Endothelial cell of umbilical vein (primary cell): ENCODE results near the gene CHMP1A. TPM values are rescaled to one million over a fixed set of nuclear protein-coding genes. Genes with fewer than 3 reads are reported as not detected.

Source experiments
- BruUV-seq: library from RNA; stranded (reverse); fragments of 400-500 nt; replicated peaks from 2 replicates; lab custom pipeline; 2021; lab: Mats Ljungman, UMichigan
- CTCF ChIA-PET: fragments of 300-600, 350-600 bp; sonication (Branson Sonifier 250); formaldehyde crosslinking; loops from one replicate; lab custom pipeline; 2021; ENCODE audit warnings: antibody characterized with exemption, inconsistent platforms; lab: Charles Lee
- POLR2A ChIA-PET: fragments of 300-600, 350-600 bp; sonication (Branson Sonifier 250); formaldehyde crosslinking; loops from one replicate; lab custom pipeline; 2021; ENCODE audit warnings: antibody characterized with exemption, inconsistent platforms; lab: Charles Lee
- DNase-seq: peaks from one replicate; pipeline ENCODE4 v3.0.0-alpha.2; 2011; ENCODE audit warnings: low read depth, low spot score
- FAIRE-seq: peaks from 2 replicates; lab custom pipeline; 2011; peaks lifted over from hg19 to GRCh38; lab: Jason Lieb, UNC
- H2AFZ ChIP-seq: 2 replicates; pipeline ENCODE4 v1.6.0; 2012; ENCODE audit warnings: low read depth, low read length, control low read depth, inconsistent platforms
- H3K27ac ChIP-seq: 2 replicates; pipeline ENCODE4 v1.5.1; 2011; ENCODE audit warnings: low read depth, mild to moderate bottlenecking, control low read depth, low read length, moderate library complexity; ENCODE audit not compliant: insufficient read depth
- H3K27me3 ChIP-seq, 2 experiments: 2 replicates each; pipeline versions ENCODE4 v1.6.0 to v1.6.1; 2011; ENCODE audit warnings: low read length in 2 of 2, mixed read lengths in 1 of 2; ENCODE audit not compliant: control insufficient read depth in 2 of 2, insufficient read depth in 2 of 2
- H3K36me3 ChIP-seq, 2 experiments: 2 replicates in 1 of 2; 3 replicates in 1 of 2; pipeline ENCODE4 v1.5.1; 2011; ENCODE audit warnings: low read length in 2 of 2, mild to moderate bottlenecking in 1 of 2, moderate library complexity in 1 of 2; ENCODE audit not compliant: control insufficient read depth in 2 of 2, insufficient read depth in 2 of 2; ENCODE audit errors: extremely low read depth in 1 of 2
- H3K4me1 ChIP-seq: 3 replicates; pipeline ENCODE4 v1.5.1; 2011; ENCODE audit warnings: mild to moderate bottlenecking, low read length; ENCODE audit not compliant: control insufficient read depth, insufficient read depth; ENCODE audit errors: extremely low read depth
- H3K4me2 ChIP-seq: 2 replicates; pipeline ENCODE4 v1.6.1; 2011; ENCODE audit warnings: low read length, control low read depth, mixed read lengths; ENCODE audit not compliant: insufficient read depth
- H3K4me3 ChIP-seq, 3 experiments: fragments of 200-600 bp in 1 of 3; sonication (generic), shearing (Covaris generic) in 1 of 3; replicated peaks in 1 of 3; 2 replicates each; pipeline ENCODE4 v1.5.1; 2011 to 2016; ENCODE audit warnings: control low read depth in 3 of 3, low read length in 3 of 3, mild to moderate bottlenecking in 2 of 3, inconsistent platforms in 1 of 3, low read depth in 1 of 3, moderate library complexity in 1 of 3; ENCODE audit not compliant: insufficient read depth in 1 of 3
- H3K79me2 ChIP-seq: 2 replicates; pipeline ENCODE4 v1.6.0; 2012; ENCODE audit warnings: low read length, inconsistent platforms; ENCODE audit not compliant: control insufficient read depth, insufficient read depth
- H3K9ac ChIP-seq: replicated peaks from 2 replicates; pipeline ENCODE3; 2011; ENCODE audit warnings: low read length, control low read depth; ENCODE audit not compliant: insufficient read depth; ENCODE audit errors: extremely low read depth
- H3K9me1 ChIP-seq: replicated peaks from 3 replicates; pipeline ENCODE4 v1.6.0; 2011; ENCODE audit warnings: mild to moderate bottlenecking, low read length; ENCODE audit not compliant: control insufficient read depth, insufficient read depth; ENCODE audit errors: extremely low read depth
- H3K9me3 ChIP-seq: replicated peaks from 2 replicates; pipeline ENCODE4 v1.5.1; 2012; ENCODE audit warnings: low read length, inconsistent platforms; ENCODE audit not compliant: control insufficient read depth, insufficient read depth
- H4K20me1 ChIP-seq: replicated peaks from 2 replicates; pipeline ENCODE3; 2011; ENCODE audit warnings: mild to moderate bottlenecking, low read length; ENCODE audit not compliant: control insufficient read depth, insufficient read depth; ENCODE audit errors: extremely low read depth
- CTCF ChIP-seq, 2 donors: IDR thresholded peaks; 1 replicate in 1 of 2; 2 replicates in 1 of 2; pipeline ENCODE4 v1.5.1; 2011; ENCODE audit warnings: low read length in 2 of 2, mild to moderate bottlenecking in 2 of 2, moderate library complexity in 2 of 2, control low read depth in 1 of 2, inconsistent platforms in 1 of 2, low read depth in 1 of 2; ENCODE audit not compliant: insufficient read depth in 1 of 2; ENCODE audit errors: extremely low read depth in 1 of 2
- EZH2 ChIP-seq: IDR thresholded peaks from 2 replicates; pipeline ENCODE4 v1.6.1; 2012; ENCODE audit warnings: borderline replicate concordance, low read depth, mild to moderate bottlenecking, moderate library complexity, low read length, inconsistent platforms; ENCODE audit not compliant: severe bottlenecking
- FOS ChIP-seq: IDR thresholded peaks from 2 replicates; pipeline ENCODE4 v1.6.1; 2011; ENCODE audit warnings: mild to moderate bottlenecking, low read length, moderate library complexity, borderline replicate concordance; ENCODE audit not compliant: insufficient read depth
- GATA2 ChIP-seq: IDR thresholded peaks from 2 replicates; pipeline ENCODE4 v1.7.0; 2011; ENCODE audit warnings: low read depth, mild to moderate bottlenecking, moderate library complexity, mixed read lengths, low read length; ENCODE audit not compliant: insufficient read length, insufficient read depth
- JUN ChIP-seq: IDR thresholded peaks from 2 replicates; pipeline ENCODE4 v1.6.1; 2011; ENCODE audit warnings: borderline replicate concordance, low read depth; ENCODE audit not compliant: insufficient read length, insufficient read depth
- MAX ChIP-seq: IDR thresholded peaks from 2 replicates; pipeline ENCODE4 v1.6.1; 2011; ENCODE audit not compliant: insufficient read depth, insufficient read length
- MYC ChIP-seq: IDR thresholded peaks from one replicate; pipeline ENCODE4 v1.6.1; 2011; ENCODE audit warnings: mild to moderate bottlenecking, low read depth, low read length
- POLR2A ChIP-seq: IDR thresholded peaks from 2 replicates; pipeline ENCODE4 v1.6.1; 2012; ENCODE audit warnings: low read depth, mild to moderate bottlenecking, control low read depth, low read length
- POLR2AphosphoS5 ChIP-seq: IDR thresholded peaks from 2 replicates; pipeline ENCODE4 v1.6.1; 2012; ENCODE audit warnings: low read depth, mild to moderate bottlenecking, control low read depth, low read length, moderate library complexity; ENCODE audit not compliant: insufficient read depth
- dilution Hi-C: fragments of 300-500 bp; cut with MboI; formaldehyde crosslinking; loops from one replicate; pipeline ENCODE4 v1.15.0; 2019; ENCODE audit warnings: low sequenced_read_pairs; ENCODE audit not compliant: extremely low pct_ligation_motif_present
- intact Hi-C: fragments of 100-400 bp; cut with micrococcal nuclease; formaldehyde crosslinking; loops from one replicate; pipeline ENCODE4 v1.10.0; 2022
- polyA plus RNA-seq, 4 experiments: library from polyadenylated mRNA; depleted of rRNA in 3 of 4; stranded (reverse) in 3 of 4; unstranded in 1 of 4; fragments of >200 nt; gene quantifications; 2 replicates each; pipeline versions ENCODE4 v1.2.1 to v1.2.3, GENCODE V29; 2011 to 2012; ENCODE audit warnings: missing spikeins in 1 of 4
- total RNA-seq: library from RNA; stranded (reverse); gene quantifications from 2 replicates; pipeline ENCODE4 v1.2.3, GENCODE V29; 2021

Gene CHMP1A
- total and polyA plus RNA-seq, 2 donors (not counting 3 experiments of a cell fraction or from before 2014, with no cell fraction given) = 83.9 to 101 TPM

- peaks cover 9% of the 10 kb centered on the region for H3K79me2 ChIP-seq
- H3K9ac ChIP-seq = no peak overlapping the region
- H3K9me1 ChIP-seq = no peaks in the 10 kb centered on the region
- H3K9me3 ChIP-seq = no peaks in the 10 kb centered on the region
- dilution Hi-C loops = no loop called here
- no peak for TF ChIP-seq JUN
- TF ChIP-seq CTCF (IDR thresholded peaks at IDR 0.05; ENCODE audit: extremely low read depth in 1 of 2, insufficient read depth in 1 of 2, low read depth in 1 of 2, low read length in 2 of 2) = no peak
- no peak for TF ChIP-seq POLR2AphosphoS5
- no peak for TF ChIP-seq POLR2A
- TF ChIP-seq FOS = no peak
- TF ChIP-seq MAX = no peak
- no peak for TF ChIP-seq GATA2
- no peak for TF ChIP-seq MYC
- no peak for TF ChIP-seq EZH2
- BruUV-seq = no TSS peak
- H4K20me1 ChIP-seq = no peaks in the 10 kb centered on the region
- no peak for FAIRE-seq
- H3K4me1 ChIP-seq = peaks cover 4% of the 10 kb centered on the region
- no peaks in the 10 kb centered on the region for H3K27me3 ChIP-seq
- intact Hi-C loops = no loop called here
- DNase-seq = no peak
- H3K27ac ChIP-seq = no peak overlapping the region
- ChIA-PET CTCF (no interaction called here), POLR2A (no interaction called here)
- H3K4me2 ChIP-seq = no peak overlapping the region
- peaks cover 3 to 18% of the 10 kb centered on the region in 2 experiments for H3K36me3 ChIP-seq
- no peak overlapping the region for H3K4me3 ChIP-seq
- H2AFZ ChIP-seq = no peak overlapping the region
Observed at GRCh38 chr16:89688395-89688794, 30.9 kb upstream of the CHMP1A start.
